ENCODE measurements around the gene AATK. TPM values are rescaled to one million over a fixed set of nuclear protein-coding genes. Genes with fewer than 3 reads are reported as not detected.

The AATK gene
- polyA plus RNA-seq, 1 of the 3 experiments (the other 2 are of a cell fraction), result 0.51 TPM

DNA sequence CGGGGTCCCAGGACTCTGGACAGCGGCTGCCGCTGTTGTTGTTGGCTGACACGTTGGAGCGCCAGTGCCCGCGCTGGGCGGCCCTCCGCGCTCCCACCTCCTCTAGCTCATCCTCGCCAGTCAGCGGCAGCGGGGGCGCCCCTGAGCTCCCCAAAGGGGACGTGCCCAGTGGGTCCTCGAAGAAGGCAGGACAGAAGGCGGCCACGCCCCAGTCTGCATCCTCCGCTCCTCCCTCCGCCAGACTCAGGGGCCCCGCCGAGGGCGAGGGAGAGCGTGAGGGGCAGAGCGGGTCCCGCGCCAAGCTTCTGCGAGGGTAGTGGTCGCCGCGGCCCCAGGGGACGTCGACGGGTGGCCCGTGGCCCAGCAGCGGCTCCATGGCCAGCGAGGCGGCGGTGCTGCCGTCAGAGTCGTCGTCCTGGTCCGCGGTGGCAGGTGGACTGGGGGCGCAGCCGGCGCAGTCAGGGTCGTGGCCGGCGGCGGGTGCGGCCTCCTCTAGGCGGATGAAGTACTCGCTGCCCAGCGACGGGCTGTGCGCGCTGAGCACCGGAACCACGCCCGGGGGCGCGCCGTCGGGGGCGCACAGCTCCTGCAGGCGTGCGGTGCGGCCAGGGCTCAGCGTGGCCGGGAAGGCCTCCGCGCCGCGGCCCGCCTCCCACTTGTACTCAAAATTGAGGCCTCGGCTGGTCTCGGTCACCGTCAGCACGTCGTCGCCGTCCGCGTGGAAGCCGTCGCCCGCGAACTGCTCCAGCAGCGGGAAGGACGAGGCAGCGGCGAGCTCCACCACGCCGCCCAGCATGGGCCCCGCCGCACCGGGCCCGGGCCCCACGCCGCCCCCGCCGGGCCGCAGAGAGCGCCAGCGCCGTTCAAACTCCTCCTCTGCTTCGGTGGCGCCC lies 43.9 kb downstream of the AATK start:
- Histone ChIP-seq H2AFZ (ENCODE audit: low read depth) (no peak overlapping the region), H3F3A (replicated peaks; ENCODE audit: insufficient read depth) (no peaks in the 10 kb centered on the region), H3K36me3 (replicated peaks in 1 of 2; ENCODE audit: control insufficient read depth in 1 of 2, insufficient read depth in 2 of 2, low read length in 1 of 2) (no peaks in the 10 kb centered on the region), H3K4me2 (no peak overlapping the region), H3K9me2 (no peaks in the 10 kb centered on the region), H3K79me2 (ENCODE audit: insufficient read depth) (no peaks in the 10 kb centered on the region), H3K4me1 (ENCODE audit: control insufficient read depth in 1 of 2, insufficient read depth in 2 of 2, low read depth in 1 of 2, low read length in 1 of 2) (peaks cover 0 to 3% of the 10 kb centered on the region in 2 experiments; a peak in 1 of 4 replicates), H3K9ac (no peak overlapping the region), H3K27me3 (ENCODE audit: insufficient read depth) (no peaks in the 10 kb centered on the region), H3K9me3 (no peaks in the 10 kb centered on the region), H3K4me3 (ENCODE audit: low read depth in 2 of 2, low read length in 1 of 2) (no peak overlapping the region), H4K20me1 (ENCODE audit: insufficient read depth) (no peaks in the 10 kb centered on the region), H3K27ac (ENCODE audit: low read depth in 2 of 2, low read length in 1 of 2) (no peak overlapping the region)
- TF ChIP-seq TCF12 (IDR thresholded peaks at IDR 0.05), result no peak
- CTCF ChIA-PET, result interaction anchor here (1.0 to 13.0 kb wide), 5 partner anchors 18 to 134 kb away, joined by 3 to 177 read pairs (median 3); no protein-coding TSS in a partner anchor
- WGBS (ENCODE audit: low lambda C conversion rate), result 94% methylated on average over 96 of the region's 109 CpGs
- POLR2A ChIA-PET, result no interaction called here
- no peak for DNase-seq

DNA sequence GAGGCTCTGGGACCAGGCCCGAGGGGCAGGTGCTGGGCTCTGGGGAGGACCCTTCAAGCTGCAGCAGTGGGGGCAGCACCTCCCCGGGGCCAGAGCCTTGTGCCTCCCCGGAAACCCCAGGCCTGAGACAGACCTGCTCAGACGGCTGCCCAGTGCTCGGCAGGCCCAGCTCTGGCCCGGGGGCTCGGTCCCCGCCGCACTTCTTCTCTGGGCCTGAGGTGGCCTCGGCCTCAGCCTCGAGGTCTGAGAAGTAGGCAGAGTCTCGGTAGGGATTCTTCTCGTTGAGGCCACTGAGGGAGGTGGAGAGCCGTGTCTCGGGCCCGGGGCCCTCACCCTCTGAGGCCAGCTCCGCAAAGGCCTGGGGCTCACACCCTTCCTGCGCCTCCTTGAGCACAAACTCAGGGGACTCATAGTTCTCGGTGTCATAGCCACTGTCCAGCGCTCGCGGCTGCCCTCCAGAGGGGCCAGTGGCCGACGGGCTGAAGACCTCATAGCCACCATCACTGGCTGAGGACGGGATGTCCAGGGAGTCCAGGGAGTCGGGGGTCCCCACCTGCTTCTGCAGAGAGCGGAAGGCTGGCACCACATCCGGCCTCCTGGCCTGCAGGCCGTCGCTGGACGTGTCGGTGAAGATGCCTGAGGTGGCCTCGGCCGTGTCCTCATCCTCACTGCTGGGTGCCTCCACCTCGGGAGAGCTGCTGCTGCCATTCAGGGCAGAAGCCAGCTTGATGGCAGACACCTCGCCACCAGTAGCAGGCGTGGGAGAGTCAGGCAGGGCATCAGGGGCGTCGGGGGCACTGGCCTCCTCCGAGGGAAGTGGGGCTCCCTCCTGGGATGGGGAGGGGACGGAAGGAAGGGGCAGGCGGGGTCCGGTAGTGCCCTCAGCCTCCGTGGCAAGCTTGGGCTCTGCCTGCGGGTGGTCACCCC lies 45.1 kb downstream of the AATK start:
- Histone ChIP-seq H3K36me3 (replicated peaks in 1 of 2; ENCODE audit: control insufficient read depth in 1 of 2, insufficient read depth in 2 of 2, low read length in 1 of 2) (no peaks in the 10 kb centered on the region), H3K9me2 (no peaks in the 10 kb centered on the region), H3K27me3 (ENCODE audit: insufficient read depth) (no peaks in the 10 kb centered on the region), H3K4me3 (ENCODE audit: low read depth in 2 of 2, low read length in 1 of 2) (no peak overlapping the region), H3K79me2 (ENCODE audit: insufficient read depth) (no peaks in the 10 kb centered on the region), H3F3A (replicated peaks; ENCODE audit: insufficient read depth) (no peaks in the 10 kb centered on the region), H4K20me1 (ENCODE audit: insufficient read depth) (no peaks in the 10 kb centered on the region), H3K27ac (ENCODE audit: low read depth in 2 of 2, low read length in 1 of 2) (no peak overlapping the region), H3K9me3 (no peaks in the 10 kb centered on the region), H2AFZ (ENCODE audit: low read depth) (no peak overlapping the region), H3K4me2 (no peak overlapping the region), H3K4me1 (ENCODE audit: control insufficient read depth in 1 of 2, insufficient read depth in 2 of 2, low read depth in 1 of 2, low read length in 1 of 2) (peaks cover 0 to 15% of the 10 kb centered on the region in 2 experiments; a peak in 1 of 4 replicates), H3K9ac (no peak overlapping the region)
- DNase-seq, result no peak
- TF ChIP-seq, protein P1, sequence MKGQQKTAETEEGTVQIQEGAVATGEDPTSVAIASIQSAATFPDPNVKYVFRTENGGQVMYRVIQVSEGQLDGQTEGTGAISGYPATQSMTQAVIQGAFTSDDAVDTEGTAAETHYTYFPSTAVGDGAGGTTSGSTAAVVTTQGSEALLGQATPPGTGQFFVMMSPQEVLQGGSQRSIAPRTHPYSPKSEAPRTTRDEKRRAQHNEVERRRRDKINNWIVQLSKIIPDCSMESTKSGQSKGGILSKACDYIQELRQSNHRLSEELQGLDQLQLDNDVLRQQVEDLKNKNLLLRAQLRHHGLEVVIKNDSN (IDR thresholded peaks at IDR 0.05; ENCODE audit: borderline replicate concordance, low read depth), result no peak
- 88% methylated on average over 25 of the region's 45 CpGs for WGBS (ENCODE audit: low lambda C conversion rate)
- ChIA-PET POLR2A (no interaction called here), CTCF (interaction anchor here (1.0 to 13.0 kb wide), 6 partner anchors 11 to 133 kb away, joined by 3 to 177 read pairs (median 4); no protein-coding TSS in a partner anchor)

DNA sequence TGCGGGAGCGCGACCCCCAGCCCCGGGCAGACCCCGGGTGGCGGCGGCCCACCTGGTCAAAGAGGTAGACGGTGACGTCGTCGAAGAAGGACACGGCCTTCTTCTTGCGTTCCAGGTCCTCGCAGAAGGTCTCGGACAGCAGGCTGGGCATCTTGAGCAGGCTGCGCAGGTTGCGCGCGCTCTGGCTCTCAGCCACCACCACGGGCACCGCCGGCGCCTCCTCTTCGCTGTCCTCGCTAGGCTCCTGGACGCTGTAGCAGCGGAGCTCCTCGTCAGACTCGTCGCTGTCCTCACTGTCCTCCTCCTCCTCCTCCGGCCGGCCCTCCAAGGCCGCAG lies 45.9 kb downstream of the AATK start:
- H4K20me1 ChIP-seq (ENCODE audit: insufficient read depth), result no peaks in the 10 kb centered on the region
- no peak overlapping the region for H2AFZ ChIP-seq (ENCODE audit: low read depth)
- no peaks in the 10 kb centered on the region for H3K36me3 ChIP-seq (replicated peaks in 1 of 2; ENCODE audit: control insufficient read depth in 1 of 2, insufficient read depth in 2 of 2, low read length in 1 of 2)
- H3K4me2 ChIP-seq, result no peak overlapping the region
- H3K27ac ChIP-seq (ENCODE audit: low read depth in 2 of 2, low read length in 1 of 2), result no peak overlapping the region
- H3K9me3 ChIP-seq, result no peaks in the 10 kb centered on the region
- POLR2A ChIA-PET, result no interaction called here
- H3K9ac ChIP-seq, result no peak overlapping the region
- 94% methylated on average over 33 of the region's 33 CpGs for WGBS (ENCODE audit: low lambda C conversion rate)
- H3K27me3 ChIP-seq (ENCODE audit: insufficient read depth), result no peaks in the 10 kb centered on the region
- no peak overlapping the region for H3K4me3 ChIP-seq (ENCODE audit: low read depth in 2 of 2, low read length in 1 of 2)
- H3K79me2 ChIP-seq (ENCODE audit: insufficient read depth), result no peaks in the 10 kb centered on the region
- peaks cover 0 to 23% of the 10 kb centered on the region in 2 experiments; a peak in 1 of 4 replicates for H3K4me1 ChIP-seq (ENCODE audit: control insufficient read depth in 1 of 2, insufficient read depth in 2 of 2, low read depth in 1 of 2, low read length in 1 of 2)
- CTCF ChIA-PET, result interaction anchor here (1.2 to 13.0 kb wide), 3 partner anchors 12 to 22 kb away, joined by 3 to 177 read pairs (median 4); no protein-coding TSS in a partner anchor
- DNase-seq, result no peak
- H3F3A ChIP-seq (replicated peaks; ENCODE audit: insufficient read depth), result no peaks in the 10 kb centered on the region
- no peaks in the 10 kb centered on the region for H3K9me2 ChIP-seq
- TF ChIP-seq, protein P2, sequence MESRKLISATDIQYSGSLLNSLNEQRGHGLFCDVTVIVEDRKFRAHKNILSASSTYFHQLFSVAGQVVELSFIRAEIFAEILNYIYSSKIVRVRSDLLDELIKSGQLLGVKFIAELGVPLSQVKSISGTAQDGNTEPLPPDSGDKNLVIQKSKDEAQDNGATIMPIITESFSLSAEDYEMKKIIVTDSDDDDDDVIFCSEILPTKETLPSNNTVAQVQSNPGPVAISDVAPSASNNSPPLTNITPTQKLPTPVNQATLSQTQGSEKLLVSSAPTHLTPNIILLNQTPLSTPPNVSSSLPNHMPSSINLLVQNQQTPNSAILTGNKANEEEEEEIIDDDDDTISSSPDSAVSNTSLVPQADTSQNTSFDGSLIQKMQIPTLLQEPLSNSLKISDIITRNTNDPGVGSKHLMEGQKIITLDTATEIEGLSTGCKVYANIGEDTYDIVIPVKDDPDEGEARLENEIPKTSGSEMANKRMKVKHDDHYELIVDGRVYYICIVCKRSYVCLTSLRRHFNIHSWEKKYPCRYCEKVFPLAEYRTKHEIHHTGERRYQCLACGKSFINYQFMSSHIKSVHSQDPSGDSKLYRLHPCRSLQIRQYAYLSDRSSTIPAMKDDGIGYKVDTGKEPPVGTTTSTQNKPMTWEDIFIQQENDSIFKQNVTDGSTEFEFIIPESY (IDR thresholded peaks at IDR 0.05; ENCODE audit: borderline replicate concordance, low read depth), result no peak
- TF ChIP-seq MEF2A (IDR thresholded peaks at IDR 0.05; ENCODE audit: borderline replicate concordance, low read depth), result no peak
- no peak for TF ChIP-seq YY1 (IDR thresholded peaks at IDR 0.05; ENCODE audit: low read depth)
- TF ChIP-seq NFIC (IDR thresholded peaks at IDR 0.05; ENCODE audit: borderline replicate concordance), result no peak
- TF ChIP-seq, protein P1 (IDR thresholded peaks at IDR 0.05; ENCODE audit: borderline replicate concordance, low read depth), result no peak
- TF ChIP-seq, protein P3, sequence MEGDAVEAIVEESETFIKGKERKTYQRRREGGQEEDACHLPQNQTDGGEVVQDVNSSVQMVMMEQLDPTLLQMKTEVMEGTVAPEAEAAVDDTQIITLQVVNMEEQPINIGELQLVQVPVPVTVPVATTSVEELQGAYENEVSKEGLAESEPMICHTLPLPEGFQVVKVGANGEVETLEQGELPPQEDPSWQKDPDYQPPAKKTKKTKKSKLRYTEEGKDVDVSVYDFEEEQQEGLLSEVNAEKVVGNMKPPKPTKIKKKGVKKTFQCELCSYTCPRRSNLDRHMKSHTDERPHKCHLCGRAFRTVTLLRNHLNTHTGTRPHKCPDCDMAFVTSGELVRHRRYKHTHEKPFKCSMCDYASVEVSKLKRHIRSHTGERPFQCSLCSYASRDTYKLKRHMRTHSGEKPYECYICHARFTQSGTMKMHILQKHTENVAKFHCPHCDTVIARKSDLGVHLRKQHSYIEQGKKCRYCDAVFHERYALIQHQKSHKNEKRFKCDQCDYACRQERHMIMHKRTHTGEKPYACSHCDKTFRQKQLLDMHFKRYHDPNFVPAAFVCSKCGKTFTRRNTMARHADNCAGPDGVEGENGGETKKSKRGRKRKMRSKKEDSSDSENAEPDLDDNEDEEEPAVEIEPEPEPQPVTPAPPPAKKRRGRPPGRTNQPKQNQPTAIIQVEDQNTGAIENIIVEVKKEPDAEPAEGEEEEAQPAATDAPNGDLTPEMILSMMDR (IDR thresholded peaks at IDR 0.05), result no peak
- TF ChIP-seq TEAD4 (IDR thresholded peaks at IDR 0.05; ENCODE audit: borderline replicate concordance, insufficient read depth), result no peak
- TF ChIP-seq, protein P4, sequence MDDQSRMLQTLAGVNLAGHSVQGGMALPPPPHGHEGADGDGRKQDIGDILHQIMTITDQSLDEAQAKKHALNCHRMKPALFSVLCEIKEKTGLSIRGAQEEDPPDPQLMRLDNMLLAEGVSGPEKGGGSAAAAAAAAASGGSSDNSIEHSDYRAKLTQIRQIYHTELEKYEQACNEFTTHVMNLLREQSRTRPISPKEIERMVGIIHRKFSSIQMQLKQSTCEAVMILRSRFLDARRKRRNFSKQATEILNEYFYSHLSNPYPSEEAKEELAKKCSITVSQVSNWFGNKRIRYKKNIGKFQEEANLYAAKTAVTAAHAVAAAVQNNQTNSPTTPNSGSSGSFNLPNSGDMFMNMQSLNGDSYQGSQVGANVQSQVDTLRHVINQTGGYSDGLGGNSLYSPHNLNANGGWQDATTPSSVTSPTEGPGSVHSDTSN (IDR thresholded peaks at IDR 0.05), result no peak
- no peak for TF ChIP-seq NRF1 (IDR thresholded peaks at IDR 0.05; ENCODE audit: low read depth, low read length)
